ENCODE data around the gene TNPO2. TPM values are rescaled to one million over a fixed set of nuclear protein-coding genes. Genes with fewer than 3 reads are reported as not detected.
A peak's percentile ranks its signal among the peaks of the same experiment; 100 is the strongest.
"Not testable (repeated sequence)": the region's sequence is repeated elsewhere in the genome, so short reads cannot be mapped to it uniquely, and the experiment has no call there.

Gene TNPO2
- total RNA-seq, 1 experiment from 2014 or later = 19.1 TPM

GRCh38 chr19:12678039-12678438 lies 45.7 kb downstream of the TNPO2 start:
- DNase-seq (ENCODE audit: low read depth) = not testable (repeated sequence)

- DNase-seq (ENCODE audit: low read depth) = no peak
Observed at GRCh38 chr19:12676928-12677327, 46.8 kb downstream of the TNPO2 start.

GRCh38 chr19:12676384-12676792 lies 47.3 kb downstream of the TNPO2 start:
- peak; percentile 68 for DNase-seq (ENCODE audit: low read depth)

- DNase-seq (ENCODE audit: low read depth) = no peak
Observed at GRCh38 chr19:12675940-12676339, 47.8 kb downstream of the TNPO2 start.

- DNase-seq (ENCODE audit: low read depth) = no peak
Observed at GRCh38 chr19:12675399-12675798, 48.3 kb downstream of the TNPO2 start.

- no peak for DNase-seq (ENCODE audit: low read depth)
Observed at GRCh38 chr19:12672744-12673143, 51.0 kb downstream of the TNPO2 start.

- DNase-seq (ENCODE audit: low read depth) = no peak
Observed at GRCh38 chr19:12670159-12670928, 53.4 kb downstream of the TNPO2 start.

GRCh38 chr19:12669270-12670158 lies 54.2 kb downstream of the TNPO2 start:
- DNase-seq (ENCODE audit: low read depth) = peak; percentile 67

- peak; percentile 40 for DNase-seq (ENCODE audit: low read depth)
Observed at GRCh38 chr19:12668932-12669269, 54.8 kb downstream of the TNPO2 start.

GRCh38 chr19:12668346-12668745 lies 55.4 kb downstream of the TNPO2 start:
- no peak for DNase-seq (ENCODE audit: low read depth)

GRCh38 chr19:12667731-12668302 lies 55.9 kb downstream of the TNPO2 start:
- DNase-seq (ENCODE audit: low read depth) = no peak

- DNase-seq (ENCODE audit: low read depth) = peak; percentile 70
Observed at GRCh38 chr19:12666265-12667048, 57.3 kb downstream of the TNPO2 start, which contains the start of the genes MAN2B1 and WDR83. Gene MAN2B1, minus strand, starts transcription at chr19:12666742. Its CDS starts 41 bp downstream, at chr19:12666701. Gene WDR83, plus strand, starts transcription at chr19:12666807. Its CDS starts 2,984 bp downstream, at chr19:12669791.

GRCh38 chr19:12665671-12666264 lies 58.0 kb downstream of the TNPO2 start:
- DNase-seq (ENCODE audit: low read depth) = no peak

GRCh38 chr19:12665281-12665573 lies 58.5 kb downstream of the TNPO2 start:
- DNase-seq (ENCODE audit: low read depth) = no peak

GRCh38 chr19:12664406-12665280 lies 59.1 kb downstream of the TNPO2 start:
- DNase-seq (ENCODE audit: low read depth) = no peak

- no peak for DNase-seq (ENCODE audit: low read depth)
Observed at GRCh38 chr19:12660980-12661379, 62.8 kb downstream of the TNPO2 start.

- no peak for DNase-seq (ENCODE audit: low read depth)
Observed at GRCh38 chr19:12657966-12658365, 65.8 kb downstream of the TNPO2 start.

GRCh38 chr19:12656899-12657571 lies 66.7 kb downstream of the TNPO2 start:
- no peak for DNase-seq (ENCODE audit: low read depth)

- DNase-seq (ENCODE audit: low read depth) = no peak
Observed at GRCh38 chr19:12655546-12655945, 68.2 kb downstream of the TNPO2 start.
